Superior temporal gyrus (tissue), 1 donor: ENCODE data around the gene NDUFAF5.

Experiments used
- DNase-seq: peaks from one replicate; pipeline ENCODE4 v3.0.0-alpha.2; 2016; ENCODE audit errors: extremely low spot score

The NDUFAF5 gene

GRCh38 chr20:13822459-13822858 is 37.6 kb downstream of the NDUFAF5 start:
- no peak for DNase-seq

- no peak for DNase-seq
These were observed 39.6 kb downstream of the NDUFAF5 start for GRCh38 chr20:13824459-13824858.

GRCh38 chr20:13825465-13825864 is 40.6 kb downstream of the NDUFAF5 start:
- DNase-seq = no peak

GRCh38 chr20:13831476-13831875 is 46.6 kb downstream of the NDUFAF5 start:
- no peak for DNase-seq

- no peak for DNase-seq
These were observed 53.8 kb downstream of the NDUFAF5 start for GRCh38 chr20:13838664-13839063.

- DNase-seq = no peak
These were observed 54.7 kb downstream of the NDUFAF5 start for GRCh38 chr20:13839421-13840092.

GRCh38 chr20:13840093-13840465 is 55.3 kb downstream of the NDUFAF5 start:
- no peak for DNase-seq

GRCh38 chr20:13841206-13841605 is 56.4 kb downstream of the NDUFAF5 start:
- no peak for DNase-seq

GRCh38 chr20:13844296-13844695 is 59.5 kb downstream of the NDUFAF5 start:
- no peak for DNase-seq

GRCh38 chr20:13851279-13851678 is 66.5 kb downstream of the NDUFAF5 start:
- DNase-seq = no peak

GRCh38 chr20:13852306-13852705 is 67.5 kb downstream of the NDUFAF5 start:
- DNase-seq = no peak

- DNase-seq = no peak
These were observed 70.8 kb downstream of the NDUFAF5 start for GRCh38 chr20:13855613-13856012.

GRCh38 chr20:13856354-13856753 is 71.5 kb downstream of the NDUFAF5 start:
- DNase-seq = peak; percentile 85

- peak; percentile 26 for DNase-seq
These were observed 72.5 kb downstream of the NDUFAF5 start for GRCh38 chr20:13857304-13857703.

GRCh38 chr20:13857961-13858360 is 73.1 kb downstream of the NDUFAF5 start:
- DNase-seq = no peak

- DNase-seq = no peak
These were observed 73.6 kb downstream of the NDUFAF5 start for GRCh38 chr20:13858439-13858838.

- DNase-seq = no peak
These were observed 74.0 kb downstream of the NDUFAF5 start for GRCh38 chr20:13858871-13859270.

GRCh38 chr20:13862245-13862644 is 77.4 kb downstream of the NDUFAF5 start:
- no peak for DNase-seq

- DNase-seq = no peak
These were observed 78.4 kb downstream of the NDUFAF5 start for GRCh38 chr20:13863244-13863643.

- no peak for DNase-seq
These were observed 80.3 kb downstream of the NDUFAF5 start for GRCh38 chr20:13865156-13865555.

GRCh38 chr20:13865791-13866351 is 81.0 kb downstream of the NDUFAF5 start:
- peak; percentile 35 for DNase-seq

GRCh38 chr20:13868331-13868730 is 83.5 kb downstream of the NDUFAF5 start:
- no peak for DNase-seq

- no peak for DNase-seq
These were observed 85.4 kb downstream of the NDUFAF5 start for GRCh38 chr20:13870170-13870748.
